IMR-90 (cell line): Measurements from ENCODE around the gene SLC25A40. TPM values are rescaled to one million over a fixed set of nuclear protein-coding genes. Genes with fewer than 3 reads are reported as not detected.

ENCODE experiments used
- ATAC-seq: fragments of 200-7000 bp; cut with Tn5 transposase; 2 replicates; pipeline ENCODE4 v1.9.1; 2020; ENCODE audit warnings: low read depth, mild to moderate bottlenecking, moderate library complexity
- BruUV-seq: library from RNA; stranded (reverse); fragments of 400-500 nt; replicated peaks from 2 replicates; lab custom pipeline; 2021; lab: Mats Ljungman, UMichigan
- CTCF ChIA-PET: fragments of 300-600 bp; formaldehyde crosslinking; extraction: SDS; loops from one replicate; lab custom pipeline; 2021; ENCODE audit warnings: antibody characterized with exemption; lab: Yijun Ruan, JAX
- POLR2A ChIA-PET: fragments of 300-600 bp; sonication (Branson Sonifier 250); formaldehyde crosslinking; loops from one replicate; lab custom pipeline; 2022; ENCODE audit warnings: antibody characterized with exemption; ENCODE audit not compliant: unreplicated experiment; lab: Charles Lee
- DNase-seq: peaks from one replicate; pipeline ENCODE4 v3.0.0; 2013
- H2AFZ ChIP-seq: replicated peaks from 2 replicates; pipeline ENCODE3; 2013; ENCODE audit warnings: low read length, mild to moderate bottlenecking; ENCODE audit not compliant: poor library complexity
- H2AK5ac ChIP-seq: 2 replicates; pipeline ENCODE4 v1.6.1; 2013; ENCODE audit warnings: low read depth, low read length, inconsistent platforms
- H2AK9ac ChIP-seq: replicated peaks from 2 replicates; pipeline ENCODE3; 2013; ENCODE audit warnings: mild to moderate bottlenecking, low read depth, low read length, moderate library complexity; ENCODE audit not compliant: poor library complexity
- H2BK120ac ChIP-seq: 2 replicates; pipeline ENCODE4 v1.6.1; 2013; ENCODE audit warnings: low read depth, low read length, inconsistent platforms
- H2BK15ac ChIP-seq: 3 replicates; pipeline ENCODE4 v1.6.1; 2013; ENCODE audit warnings: low read depth, low read length, inconsistent platforms
- H2BK20ac ChIP-seq: 2 replicates; pipeline ENCODE4 v1.6.1; 2013; ENCODE audit warnings: low read depth, mild to moderate bottlenecking, inconsistent platforms, low read length, moderate library complexity
- H2BK5ac ChIP-seq: 2 replicates; pipeline ENCODE4 v1.6.1; 2013; ENCODE audit warnings: mild to moderate bottlenecking, low read depth, low read length, inconsistent platforms; ENCODE audit not compliant: poor library complexity, severe bottlenecking
- H3K14ac ChIP-seq: replicated peaks from 2 replicates; pipeline ENCODE4 v1.6.1; 2013; ENCODE audit warnings: low read depth, low read length, inconsistent platforms
- H3K18ac ChIP-seq: 2 replicates; pipeline ENCODE4 v1.6.1; 2013; ENCODE audit warnings: low read depth, low read length, control low read depth
- H3K23ac ChIP-seq: 2 replicates; pipeline ENCODE4 v1.6.1; 2013; ENCODE audit warnings: low read depth, low read length, inconsistent platforms
- H3K27ac ChIP-seq: 2 replicates; pipeline ENCODE4 v1.5.1; 2013; ENCODE audit warnings: mild to moderate bottlenecking, control low read depth, low read length; ENCODE audit not compliant: insufficient read depth
- H3K27me3 ChIP-seq: 2 replicates; pipeline ENCODE4 v1.6.1; 2013; ENCODE audit warnings: low read length; ENCODE audit not compliant: control insufficient read depth, insufficient read depth
- H3K36me3 ChIP-seq: 2 replicates; pipeline ENCODE4 v1.6.1; 2013; ENCODE audit warnings: low read length, mixed read lengths; ENCODE audit not compliant: control insufficient read depth, insufficient read depth
- H3K4ac ChIP-seq: 2 replicates; pipeline ENCODE4 v1.6.1; 2013; ENCODE audit warnings: low read depth, low read length, inconsistent platforms
- H3K4me1 ChIP-seq: 2 replicates; pipeline ENCODE4 v1.6.1; 2013; ENCODE audit warnings: low read length, mixed read lengths; ENCODE audit not compliant: control insufficient read depth, insufficient read depth
- H3K4me2 ChIP-seq: 2 replicates; pipeline ENCODE4 v1.6.1; 2013; ENCODE audit warnings: low read depth, mild to moderate bottlenecking, control low read depth, low read length, moderate library complexity
- H3K4me3 ChIP-seq: 2 replicates; pipeline ENCODE4 v1.5.1; 2013; ENCODE audit warnings: low read depth, mild to moderate bottlenecking, control low read depth, low read length, moderate library complexity; ENCODE audit not compliant: insufficient read depth
- H3K56ac ChIP-seq: 2 replicates; pipeline ENCODE4 v1.6.1; 2013; ENCODE audit warnings: low read length, inconsistent platforms; ENCODE audit not compliant: insufficient read depth; ENCODE audit errors: extremely low read depth
- H3K79me1 ChIP-seq, 2 experiments: 2 replicates each; pipeline ENCODE4 v1.6.1; 2013; ENCODE audit warnings: low read length in 2 of 2, inconsistent platforms in 1 of 2, low read depth in 1 of 2
- H3K9ac ChIP-seq: 2 replicates; pipeline ENCODE4 v1.6.1; 2013; ENCODE audit warnings: low read depth, low read length, control low read depth
- H3K9me1 ChIP-seq: 2 replicates; pipeline ENCODE4 v1.6.1; 2013; ENCODE audit warnings: low read length, inconsistent platforms; ENCODE audit not compliant: insufficient read depth
- H3K9me3 ChIP-seq: 2 replicates; pipeline ENCODE4 v1.6.1; 2013; ENCODE audit warnings: low read length; ENCODE audit not compliant: control insufficient read depth, insufficient read depth
- H4K20me1 ChIP-seq: 2 replicates; pipeline ENCODE4 v1.6.1; 2013; ENCODE audit warnings: low read length, inconsistent platforms; ENCODE audit not compliant: insufficient read depth
- H4K5ac ChIP-seq: 2 replicates; pipeline ENCODE4 v1.6.1; 2013; ENCODE audit warnings: mild to moderate bottlenecking, low read depth, low read length, control low read depth
- H4K8ac ChIP-seq, 2 experiments: 2 replicates each; pipeline ENCODE4 v1.6.1; 2013; ENCODE audit warnings: low read depth in 2 of 2, low read length in 2 of 2, control low read depth in 1 of 2, inconsistent platforms in 1 of 2
- H4K91ac ChIP-seq: 2 replicates; pipeline ENCODE4 v1.6.1; 2013; ENCODE audit warnings: low read depth, low read length, inconsistent platforms; ENCODE audit not compliant: insufficient read depth
- CEBPB ChIP-seq: IDR thresholded peaks from 2 replicates; pipeline ENCODE4 v1.6.1; 2012; ENCODE audit warnings: low read depth, low read length, improper control_type of control experiment
- CHD1 ChIP-seq: IDR thresholded peaks from 2 replicates; pipeline ENCODE4 v1.6.1; 2012; ENCODE audit warnings: low read depth, low read length, improper control_type of control experiment
- FOS ChIP-seq: fragments of 150-350 bp; IDR thresholded peaks from 2 replicates; pipeline ENCODE4 v1.6.1; 2016; ENCODE audit warnings: low read depth, low read length
- MAZ ChIP-seq: IDR thresholded peaks from 2 replicates; pipeline ENCODE4 v1.6.1; 2012; ENCODE audit warnings: low read depth, mild to moderate bottlenecking, low read length, improper control_type of control experiment, moderate library complexity, borderline replicate concordance
- MXI1 ChIP-seq: IDR thresholded peaks from 2 replicates; pipeline ENCODE4 v1.6.1; 2012; ENCODE audit warnings: low read depth, mild to moderate bottlenecking, low read length, moderate library complexity, borderline replicate concordance
- NFE2L2 ChIP-seq: fragments of 150-350 bp; IDR thresholded peaks from 2 replicates; pipeline ENCODE4 v1.6.1; 2016; ENCODE audit warnings: low read depth, mild to moderate bottlenecking, low read length
- WGBS, 2 experiments: methylation state at CpG; one replicate each; pipeline versions ENCODE4 v1.1.5 to v1.1.7; 2013; ENCODE audit warnings: missing lambda C conversion rate in 2 of 2; ENCODE audit not compliant: insufficient read length in 1 of 2; ENCODE audit errors: extremely low coverage in 2 of 2; 5-methylcytosine and 5-hydroxymethylcytosine counted together
- dilution Hi-C: fragments of 300-500 bp; cut with HindIII; formaldehyde crosslinking; loops from one replicate; pipeline ENCODE4 v1.14.3; 2018; ENCODE audit warnings: low sequenced_read_pairs; ENCODE audit not compliant: unreplicated experiment
- in situ Hi-C: fragments of 300-500 bp; cut with MboI; formaldehyde crosslinking; loops from 3 replicates; pipeline ENCODE4 v1.14.3; 2019; ENCODE audit warnings: low sequenced_read_pairs, inconsistent platforms, mixed read lengths
- intact Hi-C: fragments of 100-400 bp; cut with micrococcal nuclease; formaldehyde crosslinking; loops from 2 replicates; pipeline ENCODE4 v1.10.0; 2022
- polyA plus RNA-seq, 3 experiments: library from polyadenylated mRNA; depleted of rRNA; stranded (reverse); fragments of >200 nt; gene quantifications; 2 replicates each; pipeline ENCODE4 v1.2.3, GENCODE V29; 2012; ENCODE audit warnings: low replicate concordance in 1 of 3
- total RNA-seq: library from RNA; depleted of rRNA; stranded (reverse); fragments of >200 nt; gene quantifications from 2 replicates; pipeline ENCODE4 v1.2.3, GENCODE V29; 2012

The SLC25A40 gene
- total and polyA plus RNA-seq, 2 of the 4 experiments (the other 2 are of a cell fraction) = 4.7 to 6.1 TPM

DNA sequence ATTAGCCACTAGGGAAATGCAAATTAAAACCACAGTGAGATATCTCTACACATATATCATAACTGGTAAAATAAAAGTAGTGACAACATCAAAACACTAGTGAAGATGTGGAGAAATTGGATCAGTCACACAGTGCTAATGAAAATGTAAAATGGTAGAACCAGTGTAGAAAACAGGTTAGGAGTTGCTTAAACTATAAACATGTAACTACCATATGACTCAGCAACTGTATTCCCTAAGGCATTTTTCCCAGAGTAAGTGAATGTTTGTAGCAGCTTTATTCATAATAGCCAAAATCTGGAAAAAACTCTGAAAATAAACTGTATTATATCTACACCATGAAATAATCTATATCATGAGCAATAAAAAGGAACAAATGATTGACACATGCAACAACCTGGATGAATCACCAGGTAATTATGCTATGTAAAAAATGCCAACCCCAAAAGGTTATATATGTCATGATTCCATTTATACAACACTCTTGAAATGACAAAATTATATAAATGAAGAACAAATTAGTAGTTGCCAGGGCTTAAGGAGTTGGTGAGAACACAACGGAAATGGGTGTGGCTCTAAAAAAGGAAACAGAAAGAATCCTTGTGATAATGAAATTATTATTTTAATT is 22.8 kb downstream of the SLC25A40 start:
- TF ChIP-seq NFE2L2 (0 out of 2 replicates have a peak, but pooled peaks have one; percentile 10), CHD1 (no peak), CEBPB (no peak), MAZ (no peak), FOS (no peak), MXI1 (no peak)
- H3K27ac ChIP-seq = no peak overlapping the region
- ChIA-PET CTCF (no interaction called here), POLR2A (no interaction called here)
- ATAC-seq (0 out of 2 replicates have a peak, but pooled peaks have one; percentile 24), DNase-seq (peak; percentile 43)
- H3K4me2 ChIP-seq = no peak overlapping the region
- 0 out of 2 replicates have a peak, but pooled peaks cover 6% of the 10 kb centered on the region for H3K9me1 ChIP-seq
- no peaks in the 10 kb centered on the region for H3K9me3 ChIP-seq
- no peaks in the 10 kb centered on the region for H4K20me1 ChIP-seq
- no peak overlapping the region for H2BK120ac ChIP-seq
- no peak overlapping the region for H3K14ac ChIP-seq
- no peak overlapping the region for H3K9ac ChIP-seq
- dilution Hi-C loops (no loop called here), intact Hi-C loops (no loop called here), in situ Hi-C loops (no loop called here)
- H3K4me1 ChIP-seq = 0 out of 2 replicates have a peak, but pooled peaks cover 2% of the 10 kb centered on the region
- no peak overlapping the region for H3K4ac ChIP-seq
- H3K27me3 ChIP-seq = no peaks in the 10 kb centered on the region
- H3K4me3 ChIP-seq = no peak overlapping the region
- no peak overlapping the region for H4K91ac ChIP-seq
- H2AK9ac ChIP-seq = no peak overlapping the region
- no CpG with 5 or more reads among the region's 1 CpG for WGBS, 2 experiments
- H4K8ac ChIP-seq = no peak overlapping the region
- H4K5ac ChIP-seq = no peak overlapping the region
- no peak overlapping the region for H2AFZ ChIP-seq
- BruUV-seq = no TSS peak
- H2BK15ac ChIP-seq = no peak overlapping the region
- H3K79me1 ChIP-seq = peaks cover 0 to 6% of the 10 kb centered on the region in 2 experiments; a peak in 2 of 4 replicates
- H2BK20ac ChIP-seq = no peak overlapping the region
- H3K18ac ChIP-seq = no peak overlapping the region
- H3K23ac ChIP-seq = no peak overlapping the region
- H3K56ac ChIP-seq = no peak overlapping the region
- no peak overlapping the region for H2BK5ac ChIP-seq
- H3K36me3 ChIP-seq = peaks cover 8% of the 10 kb centered on the region
- no peak overlapping the region for H2AK5ac ChIP-seq
